ENCODE measurements around the gene SRPRB.

DNA sequence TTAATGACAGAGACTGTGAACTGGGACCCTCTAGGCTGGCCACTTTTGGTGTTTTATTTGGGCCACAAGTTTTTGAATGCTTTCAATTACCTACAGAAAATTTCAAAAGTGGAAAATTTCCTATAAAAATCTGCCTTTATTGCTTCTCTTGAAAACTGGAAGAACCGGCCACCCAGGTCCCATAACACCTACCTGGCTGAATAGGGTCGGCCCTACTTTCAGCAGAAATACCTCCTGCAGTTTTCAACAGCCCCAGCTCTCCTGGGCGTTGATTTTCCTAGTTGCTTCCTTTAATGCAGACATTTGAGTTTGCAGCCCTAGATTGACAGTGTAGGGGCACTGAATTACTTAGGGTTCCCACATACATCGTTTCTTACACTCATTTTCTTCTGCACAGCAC lies 719 bp upstream of the SRPRB start:
- TF ChIP-seq, protein P1, sequence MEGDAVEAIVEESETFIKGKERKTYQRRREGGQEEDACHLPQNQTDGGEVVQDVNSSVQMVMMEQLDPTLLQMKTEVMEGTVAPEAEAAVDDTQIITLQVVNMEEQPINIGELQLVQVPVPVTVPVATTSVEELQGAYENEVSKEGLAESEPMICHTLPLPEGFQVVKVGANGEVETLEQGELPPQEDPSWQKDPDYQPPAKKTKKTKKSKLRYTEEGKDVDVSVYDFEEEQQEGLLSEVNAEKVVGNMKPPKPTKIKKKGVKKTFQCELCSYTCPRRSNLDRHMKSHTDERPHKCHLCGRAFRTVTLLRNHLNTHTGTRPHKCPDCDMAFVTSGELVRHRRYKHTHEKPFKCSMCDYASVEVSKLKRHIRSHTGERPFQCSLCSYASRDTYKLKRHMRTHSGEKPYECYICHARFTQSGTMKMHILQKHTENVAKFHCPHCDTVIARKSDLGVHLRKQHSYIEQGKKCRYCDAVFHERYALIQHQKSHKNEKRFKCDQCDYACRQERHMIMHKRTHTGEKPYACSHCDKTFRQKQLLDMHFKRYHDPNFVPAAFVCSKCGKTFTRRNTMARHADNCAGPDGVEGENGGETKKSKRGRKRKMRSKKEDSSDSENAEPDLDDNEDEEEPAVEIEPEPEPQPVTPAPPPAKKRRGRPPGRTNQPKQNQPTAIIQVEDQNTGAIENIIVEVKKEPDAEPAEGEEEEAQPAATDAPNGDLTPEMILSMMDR (IDR thresholded peaks at IDR 0.05) = no peak
- TF ChIP-seq POLR2A (IDR thresholded peaks at IDR 0.05) = no peak

Data from testis (tissue), 2 donors.